ENCODE measurements around the gene MPP4. TPM values are rescaled to one million over a fixed set of nuclear protein-coding genes. Genes with fewer than 3 reads are reported as not detected.

MPP4 gene
- total and polyA plus RNA-seq, 10 of the 15 experiments (the other 5 are each of a cell fraction or from before 2014, with no cell fraction given) = 0.03 to 0.14 (median 0.05) TPM; not detected in 4

GRCh38 chr2:201653221-201653620, 45.2 kb downstream of the MPP4 start (continued):
- TF ChIP-seq MLLT1 (IDR thresholded peaks at IDR 0.05) (no peak), MAX (IDR thresholded peaks at IDR 0.05; ENCODE audit: low read depth, low read length) (no peak), ZZZ3 (IDR thresholded peaks at IDR 0.05; ENCODE audit: control insufficient read depth, insufficient read length, low read depth) (no peak), SMARCA5 (IDR thresholded peaks at IDR 0.05) (no peak)

- no peaks in the 10 kb centered on the region for H3K4me1 ChIP-seq (ENCODE audit: control insufficient read depth, insufficient read depth, low read length)
- H3K36me3 ChIP-seq (ENCODE audit: control insufficient read depth in 2 of 2, insufficient read depth in 2 of 2, low read length in 1 of 2) = no peaks in the 10 kb centered on the region
- H3K9ac ChIP-seq (ENCODE audit: control insufficient read depth, insufficient read depth, low read length) = no peak overlapping the region
- ChIA-PET SMC1A (ENCODE audit: uncharacterized antibody, unreplicated experiment) (no interaction called here), RAD21 (ENCODE audit: unreplicated experiment) (no interaction called here), POLR2A (interaction anchor here (0.5 kb wide), 1 partner anchor 638 kb away, joined by 4 read pairs; no protein-coding TSS in a partner anchor), CTCF (no interaction called here)
- in situ Hi-C loops (cut with MboI) = no loop called here
- H3K4me3 ChIP-seq = no peak overlapping the region
- FAIRE-seq (no peak), DNase-seq (ENCODE audit: low read depth, low spot score) (no peak), ATAC-seq (no peak)
- H2AFZ ChIP-seq (ENCODE audit: control insufficient read depth, low read depth, low read length) = no peak overlapping the region
- H3K9me3 ChIP-seq (replicated peaks; ENCODE audit: control insufficient read depth, insufficient read depth, low read length) = no peaks in the 10 kb centered on the region
- no TSS peak for BruUV-seq (replicated peaks)
- H4K20me1 ChIP-seq (ENCODE audit: control insufficient read depth, insufficient read depth) = no peaks in the 10 kb centered on the region
- intact Hi-C loops (cut with micrococcal nuclease; ENCODE audit: unreplicated experiment) = loop anchor here (10.0 kb wide), 1 partner anchor 385 kb away; the partner anchor contains the start of gene CASP8
- H3K27me3 ChIP-seq (replicated peaks in 1 of 2; ENCODE audit: control insufficient read depth in 2 of 2, insufficient read depth in 2 of 2, low read length in 1 of 2) = no peaks in the 10 kb centered on the region; a peak in 1 of 4 replicates
- H3K27ac ChIP-seq (ENCODE audit: control insufficient read depth, insufficient read depth) = no peak overlapping the region
- WGBS (ENCODE audit: insufficient coverage, insufficient replicate concordance, low lambda C conversion rate, missing lambda C conversion rate) = 84% methylated on average over 2 of the region's 2 CpGs
- H3K4me2 ChIP-seq (ENCODE audit: control insufficient read depth, insufficient read depth) = no peak overlapping the region
- no peaks in the 10 kb centered on the region for H3K79me2 ChIP-seq (ENCODE audit: control insufficient read depth, insufficient read depth, low read length)
- TF ChIP-seq BHLHE40 (IDR thresholded peaks at IDR 0.05; ENCODE audit: borderline replicate concordance in 1 of 2, low read depth in 2 of 2, low read length in 1 of 2) (no peak), NR2C1 (IDR thresholded peaks at IDR 0.05) (no peak), EP300 (IDR thresholded peaks at IDR 0.05; ENCODE audit: borderline replicate concordance in 1 of 2, control insufficient read depth in 1 of 2, low read depth in 2 of 2, low read length in 2 of 2) (no peak), ZBTB33 (IDR thresholded peaks at IDR 0.05) (no peak), HCFC1 (IDR thresholded peaks at IDR 0.05; ENCODE audit: low read length) (no peak), RBBP5 (conservative IDR thresholded peaks at IDR 0.05) (no peak), CEBPZ (IDR thresholded peaks at IDR 0.05; ENCODE audit: low read depth, low read length) (no peak), NR2F1 (conservative IDR thresholded peaks at IDR 0.05) (no peak), BCL3 (IDR thresholded peaks at IDR 0.05; ENCODE audit: borderline replicate concordance, insufficient read depth, low read depth, low read length, poor library complexity, severe bottlenecking) (no peak)
These were observed 49.0 kb downstream of the MPP4 start for GRCh38 chr2:201649442-201649841.
